B cell (primary cell): ENCODE results near the gene VAMP4. TPM values are rescaled to one million over a fixed set of nuclear protein-coding genes. Genes with fewer than 3 reads are reported as not detected.

Source experiments
- ATAC-seq: fragments of 200-7000 bp; cut with Tn5 transposase; one replicate; pipeline ENCODE4 v1.10.0; 2021; ENCODE audit warnings: low read depth, mild to moderate bottlenecking, moderate number of reproducible peaks, moderate library complexity
- CTCF ChIA-PET: fragments of 350-600 bp; sonication (Branson Sonifier 250); formaldehyde crosslinking; loops from one replicate; lab custom pipeline; 2021; ENCODE audit warnings: antibody characterized with exemption, inconsistent platforms; lab: Charles Lee
- POLR2A ChIA-PET: fragments of 350-600 bp; sonication (Branson Sonifier 250); formaldehyde crosslinking; loops from one replicate; lab custom pipeline; 2021; ENCODE audit warnings: antibody characterized with exemption; lab: Charles Lee
- DNase-seq: peaks from one replicate; pipeline ENCODE4 v3.0.0; 2013
- H2AFZ ChIP-seq: 2 replicates; pipeline ENCODE4 v1.6.1; 2012; ENCODE audit warnings: mild to moderate bottlenecking, low read depth, low read length; ENCODE audit not compliant: insufficient read depth, poor library complexity, severe bottlenecking
- H3K27ac ChIP-seq, 2 donors: 1 replicate in 1 of 2; 2 replicates in 1 of 2; pipeline ENCODE4 v1.5.1; 2012 to 2013; ENCODE audit warnings: low read length in 2 of 2, mild to moderate bottlenecking in 2 of 2, moderate library complexity in 1 of 2
- H3K27me3 ChIP-seq, 4 experiments: fragments of 200-600 bp in 1 of 4; sonication (generic) in 1 of 4; replicated peaks in 1 of 4; 1 replicate in 2 of 4; 2 replicates in 2 of 4; pipeline versions ENCODE4 v1.6.1 to v1.7.0; 2013 to 2016; ENCODE audit warnings: low read length in 3 of 4, mild to moderate bottlenecking in 2 of 4, mixed read lengths in 1 of 4, moderate library complexity in 1 of 4; ENCODE audit not compliant: insufficient read depth in 4 of 4, control insufficient read depth in 3 of 4; ENCODE audit errors: control extremely low read depth in 1 of 4
- H3K36me3 ChIP-seq, 2 experiments: replicated peaks in 1 of 2; 1 replicate in 1 of 2; 2 replicates in 1 of 2; pipeline versions ENCODE4 v1.6.1 to v1.7.1; 2013; ENCODE audit warnings: low read length in 1 of 2; ENCODE audit not compliant: insufficient read depth in 2 of 2, control insufficient read depth in 1 of 2; ENCODE audit errors: control extremely low read depth in 1 of 2, extremely low read depth in 1 of 2
- H3K4me1 ChIP-seq, 2 donors: fragments of 200-600 bp in 1 of 2; sonication (generic) in 1 of 2; 1 replicate in 1 of 2; 2 replicates in 1 of 2; pipeline versions ENCODE4 v1.5.1 to v1.6.1; 2013 to 2017; ENCODE audit warnings: low read length in 2 of 2; ENCODE audit not compliant: control insufficient read depth in 2 of 2, insufficient read depth in 2 of 2
- H3K4me2 ChIP-seq: replicated peaks from 2 replicates; pipeline ENCODE3; 2012; ENCODE audit warnings: mild to moderate bottlenecking, low read depth, low read length; ENCODE audit not compliant: poor library complexity, severe bottlenecking
- H3K4me3 ChIP-seq, 5 experiments: fragments of 200-600 bp in 1 of 5; sonication (generic) in 1 of 5; 1 replicate in 3 of 5; 2 replicates in 2 of 5; pipeline versions ENCODE4 v1.5.1 to v1.7.0; 2011 to 2016; ENCODE audit warnings: low read length in 4 of 5, mild to moderate bottlenecking in 4 of 5, low read depth in 2 of 5, control low read depth in 1 of 5, moderate library complexity in 1 of 5; ENCODE audit not compliant: insufficient read depth in 1 of 5; ENCODE audit errors: control extremely low read depth in 1 of 5, extremely low read depth in 1 of 5
- H3K79me2 ChIP-seq: fragments of 200-600 bp; sonication (generic); one replicate; pipeline ENCODE4 v1.6.0; 2016; ENCODE audit warnings: low read length; ENCODE audit not compliant: control insufficient read depth, insufficient read depth
- H3K9ac ChIP-seq: fragments of 200-600 bp; sonication (generic); 2 replicates; pipeline ENCODE4 v1.6.1; 2017; ENCODE audit warnings: mild to moderate bottlenecking, low read length, moderate library complexity
- H3K9me3 ChIP-seq, 3 donors: one replicate each; pipeline versions ENCODE4 v1.6.1 to v1.7.1; 2013; ENCODE audit warnings: low read length in 2 of 3; ENCODE audit not compliant: control insufficient read depth in 2 of 3, insufficient read depth in 1 of 3; ENCODE audit errors: control extremely low read depth in 1 of 3
- H4K20me1 ChIP-seq: 2 replicates; pipeline ENCODE4 v1.6.0; 2012; ENCODE audit warnings: mild to moderate bottlenecking, low read length; ENCODE audit not compliant: insufficient read depth, control insufficient read depth, poor library complexity, severe bottlenecking
- H3K27ac Mint-ChIP-seq: one replicate; pipeline ENCODE4 v1.8.0; 2021; ENCODE audit warnings: mixed read lengths
- H3K27me3 Mint-ChIP-seq: one replicate; pipeline ENCODE4 v1.8.0; 2021; ENCODE audit warnings: mixed read lengths
- H3K4me1 Mint-ChIP-seq: one replicate; pipeline ENCODE4 v1.8.0; 2021; ENCODE audit warnings: mixed read lengths
- H3K4me3 Mint-ChIP-seq: one replicate; pipeline ENCODE4 v1.8.0; 2021; ENCODE audit warnings: mixed read lengths
- H3K9me3 Mint-ChIP-seq: one replicate; pipeline ENCODE4 v1.8.0; 2022; ENCODE audit warnings: mixed read lengths; ENCODE audit not compliant: insufficient read depth
- CTCF ChIP-seq: fragments of 200-600 bp; IDR thresholded peaks from one replicate; pipeline ENCODE4 v1.8.0; 2022; ENCODE audit warnings: antibody characterized with exemption, mild to moderate bottlenecking
- EZH2 ChIP-seq: IDR thresholded peaks from 2 replicates; pipeline ENCODE4 v1.6.1; 2012; ENCODE audit warnings: borderline replicate concordance, low read depth, mild to moderate bottlenecking, moderate library complexity, low read length; ENCODE audit not compliant: insufficient read depth, poor library complexity, severe bottlenecking
- WGBS: methylation state at CpG from one replicate; pipeline ENCODE4 v1.1.5; 2013; ENCODE audit warnings: missing lambda C conversion rate; ENCODE audit not compliant: insufficient coverage; 5-methylcytosine and 5-hydroxymethylcytosine counted together
- intact Hi-C: fragments of 100-400 bp; cut with micrococcal nuclease; formaldehyde crosslinking; loops from one replicate; pipeline ENCODE4 v1.10.0; 2022
- polyA plus RNA-seq: library from polyadenylated mRNA; depleted of rRNA; stranded (reverse); fragments of >200 nt; gene quantifications from 2 replicates; pipeline ENCODE4 v1.2.3, GENCODE V29; 2012
- total RNA-seq, 2 donors: library from RNA; stranded (reverse); fragments of 120-200 nt in 1 of 2; gene quantifications; 1 replicate in 1 of 2; 2 replicates in 1 of 2; pipeline versions ENCODE4 v1.2.3 to v1.2.4, GENCODE V29; 2013 to 2022

VAMP4 gene
- total and polyA plus RNA-seq, 2 donors (not counting 1 experiment from before 2014, with no cell fraction given): 11.6 to 21.8 TPM

DNA sequence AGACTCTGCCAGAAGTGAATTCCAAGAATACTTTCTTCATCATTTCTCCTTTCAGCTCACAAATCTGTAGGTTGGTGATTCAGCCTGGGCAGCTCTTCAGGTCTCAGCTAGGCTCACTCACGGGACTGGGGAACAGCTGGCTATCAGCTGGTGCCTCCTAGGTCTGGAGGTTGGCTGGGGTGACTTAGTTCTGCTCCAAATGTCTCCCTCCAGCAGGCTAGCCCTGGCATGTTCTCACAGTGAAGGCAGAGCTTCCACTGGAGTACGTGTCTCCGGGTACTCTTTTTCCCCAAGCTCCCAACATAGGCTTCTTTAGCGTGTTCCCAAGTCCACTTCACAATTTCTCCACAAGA lies 12.5 kb upstream of the VAMP4 start:
- H3K4me3 ChIP-seq: no peak overlapping the region
- H3K4me1 ChIP-seq: no peaks in the 10 kb centered on the region
- ChIA-PET POLR2A (no interaction called here), CTCF (no interaction called here)
- no peak overlapping the region for H2AFZ ChIP-seq
- H3K36me3 ChIP-seq: no peaks in the 10 kb centered on the region
- intact Hi-C loops: no loop called here
- TF ChIP-seq EZH2 (no peak), CTCF (no peak)
- no peak for ATAC-seq
- peaks cover 0 to 5% (median 0%) of the 10 kb centered on the region in 4 experiments for H3K27me3 ChIP-seq
- H3K27me3 Mint-ChIP-seq: peaks cover 33% of the 10 kb centered on the region
- no peak overlapping the region for H3K27ac Mint-ChIP-seq
- H3K9ac ChIP-seq: no peak overlapping the region
- no peaks in the 10 kb centered on the region for H4K20me1 ChIP-seq
- 89% methylated on average over 4 of the region's 4 CpGs for WGBS
- H3K4me2 ChIP-seq: no peak overlapping the region
- no peak for DNase-seq
- H3K9me3 ChIP-seq: no peaks in the 10 kb centered on the region
- H3K9me3 Mint-ChIP-seq: no peaks in the 10 kb centered on the region
- no peak overlapping the region for H3K27ac ChIP-seq
- H3K4me1 Mint-ChIP-seq: no peaks in the 10 kb centered on the region
- no peak overlapping the region for H3K4me3 Mint-ChIP-seq
- no peaks in the 10 kb centered on the region for H3K79me2 ChIP-seq

- Mint-ChIP-seq H3K4me3 (no peak overlapping the region), H3K4me1 (no peaks in the 10 kb centered on the region), H3K27me3 (peaks cover 33% of the 10 kb centered on the region), H3K9me3 (no peaks in the 10 kb centered on the region), H3K27ac (no peak overlapping the region)
- Histone ChIP-seq H3K4me3 (no peak overlapping the region), H3K4me2 (no peak overlapping the region), H3K27me3 (peaks cover 0 to 5% (median 0%) of the 10 kb centered on the region in 4 experiments), H2AFZ (no peak overlapping the region), H3K4me1 (no peaks in the 10 kb centered on the region), H3K9ac (no peak overlapping the region), H3K9me3 (no peaks in the 10 kb centered on the region), H3K36me3 (no peaks in the 10 kb centered on the region), H4K20me1 (no peaks in the 10 kb centered on the region), H3K27ac (no peak overlapping the region), H3K79me2 (no peaks in the 10 kb centered on the region)
- ATAC-seq (no peak), DNase-seq (no peak)
- WGBS: 82% methylated on average over 4 of the region's 4 CpGs
- TF ChIP-seq EZH2 (no peak), CTCF (no peak)
- ChIA-PET POLR2A (no interaction called here), CTCF (no interaction called here)
- intact Hi-C loops: no loop called here
Measured at GRCh38 chr1:171753685-171754352, 12.0 kb upstream of the VAMP4 start.
